COR-L47 (cell line): ENCODE results near the gene THSD7A.

Experiments used
- DNase-seq: peaks from one replicate; lab custom pipeline; 2025; lab: John Stamatoyannopoulos, UW

Gene THSD7A

GRCh38 chr7:11831736-11832495 is at the start of gene THSD7A:
Gene THSD7A (minus strand): TSS chr7:11832198. CDS start chr7:11831946, 252 bp downstream.
- peak; percentile 65 for DNase-seq

GRCh38 chr7:11881680-11882079 is 49.7 kb upstream of the THSD7A start:
- no peak for DNase-seq

- DNase-seq = no peak
These were observed 43.6 kb upstream of the THSD7A start for GRCh38 chr7:11875635-11876034.

- DNase-seq = no peak
These were observed 33.7 kb upstream of the THSD7A start for GRCh38 chr7:11865671-11866070.

GRCh38 chr7:11858622-11859302 is 26.8 kb upstream of the THSD7A start:
- peak; percentile 55 for DNase-seq

GRCh38 chr7:11858026-11858425 is 26.0 kb upstream of the THSD7A start:
- DNase-seq = no peak

- peak; percentile 19 for DNase-seq
These were observed 16.3 kb upstream of the THSD7A start for GRCh38 chr7:11848251-11848650.

GRCh38 chr7:11847336-11847735 is 15.3 kb upstream of the THSD7A start:
- peak; percentile 38 for DNase-seq

GRCh38 chr7:11846361-11846955 is 14.5 kb upstream of the THSD7A start:
- no peak for DNase-seq

- DNase-seq = no peak
These were observed 11.2 kb upstream of the THSD7A start for GRCh38 chr7:11843113-11843765.

- no peak for DNase-seq
These were observed 9.7 kb upstream of the THSD7A start for GRCh38 chr7:11841657-11842056.

GRCh38 chr7:11835260-11835659 is 3.3 kb upstream of the THSD7A start:
- DNase-seq = peak; percentile 3

GRCh38 chr7:11833431-11833830 is 1.4 kb upstream of the THSD7A start:
- peak; percentile 38 for DNase-seq

- DNase-seq = no peak
These were observed 752 bp downstream of the THSD7A start for GRCh38 chr7:11831156-11831735.

- no peak for DNase-seq
These were observed 1.3 kb downstream of the THSD7A start for GRCh38 chr7:11830582-11831155.

- DNase-seq = no peak
These were observed 2.0 kb downstream of the THSD7A start for GRCh38 chr7:11829954-11830353.

GRCh38 chr7:11819947-11820346 is 12.1 kb downstream of the THSD7A start:
- DNase-seq = no peak

- no peak for DNase-seq
These were observed 12.7 kb downstream of the THSD7A start for GRCh38 chr7:11819271-11819670.

GRCh38 chr7:11818281-11818680 is 13.7 kb downstream of the THSD7A start:
- no peak for DNase-seq

- DNase-seq = no peak
These were observed 14.8 kb downstream of the THSD7A start for GRCh38 chr7:11817111-11817740.

- no peak for DNase-seq
These were observed 20.3 kb downstream of the THSD7A start for GRCh38 chr7:11811709-11812108.
